ENCODE results near the gene PHGDH.
"Not testable (repeated sequence)": the region's sequence is repeated elsewhere in the genome, so short reads cannot be mapped to it uniquely, and the experiment has no call there.

The PHGDH gene

DNA sequence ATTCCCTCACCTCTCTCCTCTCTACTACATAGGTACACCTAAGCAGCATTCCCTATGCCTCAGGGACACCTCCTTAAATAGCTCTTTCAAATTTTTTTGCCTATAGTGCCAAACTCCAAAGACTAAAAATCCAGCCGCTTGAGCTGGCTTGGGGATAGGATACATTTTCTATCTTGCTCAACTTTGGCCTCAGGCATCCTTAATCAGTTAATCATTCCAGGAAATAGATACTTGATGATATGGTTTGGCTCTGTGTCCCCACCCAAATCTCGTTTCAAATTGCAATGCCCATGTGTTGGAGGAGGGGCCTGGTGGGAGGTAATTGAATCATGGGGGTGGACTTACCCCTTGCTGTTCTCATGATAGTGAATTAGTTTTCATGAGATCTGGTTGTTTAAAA, 11.4 kb upstream of the PHGDH start:
- no peak for DNase-seq (ENCODE audit: low read depth in 2 of 2)

DNA sequence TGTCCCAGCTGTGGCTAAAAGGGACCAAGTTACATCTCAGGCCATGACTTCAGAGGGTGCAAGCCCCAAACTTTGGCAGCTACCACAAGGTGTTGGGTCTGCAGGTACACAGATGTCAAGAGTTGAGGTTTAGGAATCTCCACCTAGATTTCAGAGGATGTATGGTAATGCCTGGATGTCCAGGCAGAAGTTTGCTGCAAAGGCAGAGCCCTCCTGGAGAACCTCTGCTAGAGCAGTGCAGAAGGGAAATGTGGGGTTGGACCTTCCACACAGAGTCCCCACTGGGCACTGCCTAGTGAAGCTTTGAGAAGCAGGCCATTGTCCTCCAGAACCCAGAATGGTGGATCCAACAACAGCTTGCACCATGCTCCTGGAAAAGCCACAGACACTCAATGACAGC, 10.1 kb upstream of the PHGDH start:
- DNase-seq (ENCODE audit: low read depth in 2 of 2): no peak

DNA sequence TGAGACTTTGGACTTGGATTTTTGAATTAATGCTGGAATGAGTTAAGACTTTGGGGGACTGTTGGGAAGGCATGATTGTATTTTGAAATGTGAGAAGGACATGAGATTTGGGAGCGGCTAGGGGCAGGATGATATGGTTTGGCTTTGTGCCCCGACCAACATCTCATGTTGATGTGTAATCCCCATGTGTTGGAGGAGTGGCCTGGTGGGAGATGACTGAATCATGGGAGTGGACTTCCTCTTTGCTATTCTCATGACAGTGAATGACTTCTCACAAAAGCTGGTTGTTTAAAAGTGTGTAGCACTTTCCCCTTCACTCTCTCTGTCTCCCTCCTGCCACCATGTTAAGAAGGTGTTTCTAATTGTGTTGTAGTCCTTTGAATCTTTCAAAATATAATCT, 9.3 kb upstream of the PHGDH start:
- no peak for DNase-seq (ENCODE audit: low read depth in 2 of 2)

DNA sequence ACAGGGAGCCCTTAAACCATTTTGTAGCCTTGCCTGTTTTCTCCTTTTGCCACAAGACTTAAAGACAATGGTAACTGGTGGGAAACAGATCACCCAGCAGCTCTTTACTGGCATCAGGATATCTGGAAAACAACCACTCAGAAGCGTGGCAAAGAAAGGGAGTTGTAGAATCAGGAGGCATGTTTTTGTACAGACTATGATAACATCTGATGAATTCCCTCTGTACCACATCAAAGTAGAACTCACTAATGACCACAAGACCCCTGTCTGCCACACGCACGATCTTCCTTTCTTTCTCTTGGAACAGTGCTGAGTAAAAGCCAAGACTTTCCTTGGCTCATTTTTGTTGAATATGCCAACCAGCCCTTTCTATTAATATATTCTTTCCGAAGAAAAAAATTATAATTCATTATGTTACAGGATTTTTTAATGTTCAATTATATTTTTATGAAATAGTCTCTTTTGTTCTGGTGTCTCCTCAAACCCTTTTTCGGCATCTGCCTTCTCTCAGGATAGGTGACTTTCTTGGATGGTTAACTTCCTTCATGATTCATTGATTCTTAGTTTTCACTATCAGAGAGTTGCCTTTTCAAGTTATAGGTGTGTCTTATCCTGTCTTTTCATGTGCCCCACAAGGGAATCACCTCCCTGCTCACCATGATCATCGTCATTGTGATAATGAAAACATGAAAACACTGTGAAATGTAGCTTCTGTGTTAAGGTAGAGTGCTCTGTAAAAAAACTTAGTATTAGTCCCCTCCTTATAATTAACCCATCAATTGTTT, 7.9 kb upstream of the PHGDH start:
- DNase-seq (ENCODE audit: low read depth in 2 of 2): no peak

DNA sequence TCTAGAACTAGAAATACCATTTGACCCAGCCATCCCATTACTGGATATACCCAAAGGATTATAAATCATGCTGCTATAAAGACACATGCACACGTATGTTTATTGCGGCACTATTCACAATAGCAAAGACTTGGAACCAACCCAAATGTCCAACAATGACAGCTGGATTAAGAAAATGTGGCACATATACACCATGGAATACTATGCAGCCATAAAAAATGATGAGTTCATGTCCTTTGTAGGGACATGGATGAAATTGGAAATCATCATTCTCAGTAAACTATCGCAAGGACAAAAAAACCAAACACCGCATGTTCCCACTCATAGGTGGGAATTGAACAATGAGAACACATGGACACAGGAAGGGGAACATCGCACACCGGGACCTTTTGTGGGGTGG, 5.1 kb upstream of the PHGDH start:
- not testable (repeated sequence) for DNase-seq (ENCODE audit: low read depth in 2 of 2)

DNA sequence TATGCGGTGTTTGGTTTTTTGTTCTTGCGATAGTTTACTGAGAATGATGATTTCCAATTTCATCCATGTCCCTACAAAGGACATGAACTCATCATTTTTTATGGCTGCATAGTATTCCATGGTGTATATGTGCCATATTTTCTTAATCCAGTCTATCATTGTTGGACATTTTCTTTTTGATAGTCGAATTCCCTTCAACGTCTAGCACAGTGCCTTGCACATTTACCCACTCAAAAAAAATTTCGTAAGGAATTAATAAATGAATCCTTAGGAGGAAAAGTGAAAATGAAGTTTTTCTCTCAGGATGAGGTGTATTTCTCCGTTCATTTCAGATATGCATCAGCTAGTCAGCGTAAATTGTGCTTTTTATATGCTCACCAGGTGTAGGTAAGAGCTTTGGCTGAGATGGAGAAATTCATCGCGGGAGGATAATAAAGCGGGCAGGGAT, 354 bp upstream of the PHGDH start:
- DNase-seq (ENCODE audit: low read depth in 2 of 2): not testable (repeated sequence)

DNA sequence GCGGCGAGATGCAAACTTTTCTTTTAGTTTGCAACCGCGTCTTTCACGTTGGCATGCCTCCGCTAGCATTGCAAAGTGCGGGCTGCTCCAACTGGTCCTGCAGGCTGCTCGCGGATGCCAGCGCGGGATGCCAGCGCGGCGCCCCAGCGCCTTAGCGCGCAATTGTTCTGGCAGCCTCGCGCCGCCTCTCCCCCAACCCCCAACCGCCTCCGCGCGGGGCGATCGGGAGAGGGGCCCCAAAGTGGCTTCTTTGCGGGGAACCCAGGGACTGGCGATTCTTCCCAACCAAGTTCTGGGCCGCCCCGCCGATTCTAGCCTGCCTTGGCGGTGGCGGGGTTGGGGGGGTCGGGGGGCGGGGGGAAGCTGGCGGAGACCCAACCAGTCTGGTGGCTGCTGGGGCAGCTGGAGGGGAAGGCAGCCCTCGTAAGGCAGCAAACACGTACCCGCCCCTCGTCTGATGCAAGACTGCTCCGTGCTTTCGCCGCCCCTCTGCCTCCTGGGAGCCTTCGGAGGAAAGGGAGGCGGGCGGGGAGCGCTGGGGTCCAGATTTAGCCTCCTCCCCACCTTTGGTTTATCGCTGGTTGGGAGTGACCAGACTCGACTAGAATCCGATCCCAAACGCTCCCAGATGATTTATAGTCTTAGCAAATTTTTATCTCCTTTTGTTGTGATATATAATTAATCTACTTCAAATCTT, 756 bp downstream of the PHGDH start:
- DNase-seq (ENCODE audit: low read depth in 2 of 2): peak; percentile 23 to 38

DNA sequence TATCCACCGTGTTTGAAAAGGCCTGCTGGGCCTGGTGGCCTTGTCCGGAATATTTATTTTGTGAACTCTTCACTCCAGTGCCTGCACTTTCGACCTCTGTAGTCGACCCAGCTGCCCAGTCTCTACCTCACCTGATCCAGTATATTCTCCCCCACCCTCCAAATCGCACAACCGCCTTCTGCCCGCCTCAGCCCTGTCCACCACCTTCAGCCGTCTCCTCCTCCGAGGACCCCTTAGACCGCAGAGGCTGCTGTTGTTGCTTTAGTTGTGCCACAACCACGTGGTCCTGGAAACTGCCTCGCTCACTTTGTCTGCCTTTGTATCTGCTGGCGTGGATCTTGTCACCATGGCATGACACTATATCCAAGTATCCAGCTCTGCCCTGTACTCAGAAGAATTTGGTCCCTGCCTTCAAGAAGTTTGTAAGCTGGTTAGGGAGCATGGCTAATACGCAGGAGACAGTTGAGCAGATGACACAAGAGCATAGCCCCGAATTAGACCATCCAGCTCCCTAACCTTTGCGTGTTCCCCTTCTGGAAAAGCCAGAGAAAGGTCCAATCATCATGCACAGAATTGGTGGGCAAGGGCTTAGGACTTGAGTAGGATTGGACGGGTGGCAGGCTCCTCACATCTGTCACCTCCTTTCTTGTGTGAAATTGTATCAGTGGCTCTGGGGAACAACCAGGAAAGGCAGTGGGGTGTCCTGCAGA, 1.5 kb downstream of the PHGDH start:
- no peak for DNase-seq (ENCODE audit: low read depth in 2 of 2)

DNA sequence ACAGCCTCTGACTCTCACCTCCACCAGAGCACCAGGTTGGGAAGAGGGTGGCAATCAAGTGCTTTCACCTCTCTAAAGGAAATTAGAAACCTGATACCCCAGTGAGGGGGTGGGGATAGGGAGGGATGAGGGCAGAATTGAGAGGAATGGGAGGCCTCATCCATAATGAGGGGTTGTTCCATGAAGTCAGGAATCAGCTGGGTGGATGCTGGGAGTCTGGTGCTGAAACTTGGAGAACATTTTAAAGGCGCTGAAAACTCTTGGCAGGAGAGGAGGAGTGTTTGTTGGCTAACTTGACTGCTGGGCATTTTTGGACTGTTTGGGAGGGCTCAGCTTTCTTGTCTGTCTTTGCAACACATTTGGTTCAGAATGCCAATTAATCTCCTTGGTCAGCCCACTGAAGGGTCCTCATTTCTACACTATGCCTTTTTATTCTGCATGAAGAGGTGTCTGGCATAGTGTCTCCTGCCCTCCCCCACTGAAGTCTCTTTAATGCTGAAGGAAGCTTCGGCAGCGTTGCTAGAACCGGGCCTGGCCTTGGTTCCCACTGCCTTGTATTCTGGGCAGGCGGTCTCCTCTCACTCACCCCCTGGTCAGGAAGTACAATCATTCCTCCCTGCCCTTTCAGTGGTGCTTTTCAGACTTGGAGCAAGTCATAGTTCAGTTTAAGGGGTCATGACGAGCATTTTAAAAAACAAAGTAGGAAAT, 2.2 kb downstream of the PHGDH start:
- DNase-seq (ENCODE audit: low read depth in 2 of 2): no peak

DNA sequence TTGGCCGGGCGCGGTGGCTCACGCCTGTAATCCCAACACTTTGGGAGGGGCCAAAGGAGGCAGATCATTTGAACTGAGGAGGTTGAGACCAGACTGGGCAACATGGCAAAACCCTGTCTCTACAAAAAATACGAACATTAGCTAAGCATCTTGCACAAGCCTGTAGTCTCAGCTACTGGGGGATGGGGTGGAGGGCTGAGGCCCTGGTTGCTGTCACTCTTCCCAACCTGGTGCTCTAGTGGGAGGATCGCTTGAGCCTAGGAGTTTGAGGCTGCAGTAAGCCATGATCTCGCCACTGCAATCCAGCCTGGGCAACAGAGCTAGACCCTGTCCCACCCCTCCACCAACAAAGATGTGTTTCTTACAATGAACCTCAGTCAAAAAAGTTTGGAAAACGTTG, 2.8 kb downstream of the PHGDH start:
- no peak for DNase-seq (ENCODE audit: low read depth in 2 of 2)

DNA sequence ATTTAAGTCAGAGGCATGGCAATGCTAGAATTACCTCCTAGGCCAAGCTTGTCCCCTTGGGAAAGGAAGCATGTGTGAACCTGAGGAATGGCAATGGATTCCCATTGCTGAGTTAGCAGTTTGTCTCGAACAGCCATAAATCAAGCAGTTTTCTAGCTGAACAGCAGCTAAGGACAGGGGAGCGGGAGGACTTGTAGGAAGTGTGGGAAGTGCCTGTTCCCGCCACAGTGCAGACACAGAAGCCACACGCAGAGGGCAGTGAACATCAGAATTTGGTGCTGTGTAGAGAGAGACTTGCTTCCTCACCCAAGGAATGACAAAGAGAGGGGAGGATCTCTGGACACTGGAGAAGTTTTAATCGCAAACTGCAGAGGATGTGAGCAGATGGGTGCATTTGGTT, 3.8 kb downstream of the PHGDH start:
- DNase-seq (ENCODE audit: low read depth in 2 of 2): no peak

DNA sequence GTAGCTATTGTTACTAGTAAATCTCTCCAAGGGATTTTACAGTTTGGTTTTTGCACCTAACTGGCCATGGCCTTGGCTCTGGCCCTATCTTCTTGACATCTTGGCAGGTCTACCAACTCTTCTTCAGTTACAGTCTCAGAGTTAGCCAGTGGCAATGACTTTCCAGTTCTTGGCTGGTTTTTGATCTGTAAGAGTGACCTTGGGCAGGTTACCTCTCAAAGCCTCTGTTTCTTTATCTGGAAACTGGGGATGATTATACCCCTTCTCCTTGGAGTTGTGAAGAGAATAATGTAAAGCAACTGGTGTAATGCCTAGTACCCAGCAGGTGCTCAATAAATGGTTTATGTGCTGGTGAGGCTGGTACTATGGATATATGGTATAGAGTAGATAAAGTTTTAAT, 6.7 kb downstream of the PHGDH start:
- DNase-seq (ENCODE audit: low read depth in 2 of 2): no peak

DNA sequence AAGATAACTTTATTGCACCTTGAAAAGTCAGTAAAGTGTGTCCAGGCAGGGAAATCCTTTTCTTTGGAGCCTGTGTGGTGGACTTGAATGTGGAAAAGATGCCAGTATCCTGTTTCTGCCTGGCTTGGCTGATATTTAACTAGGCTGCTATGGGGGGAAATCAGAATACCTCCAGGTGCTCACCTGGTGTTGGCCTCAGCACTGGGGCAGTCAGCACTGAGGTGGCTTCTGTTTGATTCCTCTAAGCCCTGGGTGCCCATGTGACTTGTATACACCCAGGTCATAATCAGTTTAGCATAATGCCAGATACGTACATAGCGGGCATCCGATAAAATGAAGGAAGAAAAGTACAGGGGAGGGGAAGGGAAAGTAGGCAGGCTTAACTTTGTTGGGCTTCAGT, 7.2 kb downstream of the PHGDH start:
- DNase-seq (ENCODE audit: low read depth in 2 of 2): no peak

DNA sequence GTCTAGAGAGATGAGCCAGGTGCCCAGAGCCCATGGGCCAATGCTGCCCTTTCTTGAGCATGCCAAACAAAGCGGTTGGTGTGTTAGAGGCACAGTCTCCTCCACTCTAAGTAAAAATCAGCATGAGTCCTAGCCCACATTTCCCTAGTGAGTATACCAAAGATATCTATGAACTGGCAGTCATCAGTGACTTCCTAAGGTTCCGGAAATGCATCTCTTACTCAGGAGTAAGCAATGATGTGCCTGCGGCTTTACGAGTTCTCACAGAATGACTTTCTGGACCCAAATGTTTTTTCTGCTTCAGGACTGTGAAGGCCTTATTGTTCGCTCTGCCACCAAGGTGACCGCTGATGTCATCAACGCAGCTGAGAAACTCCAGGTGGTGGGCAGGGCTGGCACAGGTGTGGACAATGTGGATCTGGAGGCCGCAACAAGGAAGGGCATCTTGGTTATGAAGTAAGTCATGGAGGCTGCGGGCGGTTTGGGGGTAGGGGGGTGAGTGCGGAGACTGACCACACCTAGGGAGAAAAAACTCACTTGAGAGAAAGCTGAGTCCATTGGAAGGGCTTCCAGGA, 9.2 kb downstream of the PHGDH start:
- DNase-seq (ENCODE audit: low read depth in 2 of 2): no peak

DNA sequence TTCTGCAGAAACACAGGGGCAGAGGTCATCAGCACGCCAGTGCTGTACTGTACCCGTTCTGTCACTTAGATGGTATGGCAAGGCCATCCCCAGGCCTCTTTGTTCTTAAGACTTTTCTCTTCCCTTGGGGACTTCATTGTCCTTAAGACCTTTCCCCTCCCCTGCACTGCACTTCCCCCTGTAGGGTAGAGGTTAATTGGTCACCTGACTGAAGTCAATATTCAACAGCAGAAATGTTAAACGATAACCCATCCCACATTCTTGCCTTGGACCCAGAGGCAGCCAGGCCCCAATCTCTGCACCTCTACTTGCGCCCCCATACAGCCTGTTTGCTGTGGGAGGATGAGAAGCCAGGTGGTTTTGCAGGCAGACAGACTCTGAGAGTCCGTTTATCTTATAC, 10.2 kb downstream of the PHGDH start:
- DNase-seq (ENCODE audit: low read depth in 2 of 2): no peak

DNA sequence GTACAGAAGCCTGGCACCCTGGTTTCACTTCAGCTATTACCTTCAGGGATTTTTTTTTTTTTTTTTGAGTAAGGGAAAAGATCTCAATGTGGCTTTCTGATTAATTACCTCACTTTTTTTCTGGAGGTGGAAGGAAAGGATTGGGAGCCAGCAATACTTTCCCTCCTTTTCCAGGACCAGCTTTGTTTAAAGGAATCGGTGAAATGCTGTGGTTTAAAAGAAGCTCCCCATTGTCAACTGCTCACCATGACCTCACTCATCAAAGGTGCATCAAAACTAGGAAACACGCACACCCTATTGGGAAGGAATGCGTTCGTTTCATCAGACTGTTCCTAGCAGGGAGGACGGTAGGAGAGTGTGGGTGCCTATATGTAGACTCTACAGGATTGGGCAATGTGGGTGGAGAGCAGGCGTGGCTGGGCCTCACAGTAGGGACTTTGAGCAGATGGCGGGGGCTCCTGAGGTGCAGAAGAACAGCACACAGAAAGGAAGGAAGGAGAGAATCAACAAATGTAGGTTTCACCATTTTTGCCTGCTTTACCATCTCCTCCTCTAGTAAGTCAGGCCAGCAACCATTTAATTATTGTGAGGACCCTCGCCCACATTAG, 13.0 kb downstream of the PHGDH start:
- DNase-seq (ENCODE audit: low read depth in 2 of 2): no peak

DNA sequence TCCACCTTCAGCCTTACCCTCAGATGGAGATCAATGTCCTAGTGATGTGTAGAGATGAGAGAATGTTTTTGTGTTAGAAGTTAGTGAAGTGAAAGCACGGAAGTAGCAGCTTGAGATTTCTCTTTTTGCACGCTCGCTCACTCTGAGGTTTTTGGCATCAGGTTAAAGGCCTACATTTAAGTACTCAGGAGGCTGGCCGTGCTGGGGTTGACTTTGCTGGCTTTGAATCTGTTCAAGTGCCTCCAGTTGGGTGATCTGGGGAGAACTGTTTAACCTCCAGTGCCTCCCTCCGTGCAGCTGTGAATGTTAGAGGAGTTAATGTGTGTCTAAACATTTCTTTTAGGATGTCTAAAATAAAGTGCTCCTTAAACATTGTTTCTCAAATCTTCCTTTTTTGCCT, 13.9 kb downstream of the PHGDH start:
- DNase-seq (ENCODE audit: low read depth in 2 of 2): no peak

DNA sequence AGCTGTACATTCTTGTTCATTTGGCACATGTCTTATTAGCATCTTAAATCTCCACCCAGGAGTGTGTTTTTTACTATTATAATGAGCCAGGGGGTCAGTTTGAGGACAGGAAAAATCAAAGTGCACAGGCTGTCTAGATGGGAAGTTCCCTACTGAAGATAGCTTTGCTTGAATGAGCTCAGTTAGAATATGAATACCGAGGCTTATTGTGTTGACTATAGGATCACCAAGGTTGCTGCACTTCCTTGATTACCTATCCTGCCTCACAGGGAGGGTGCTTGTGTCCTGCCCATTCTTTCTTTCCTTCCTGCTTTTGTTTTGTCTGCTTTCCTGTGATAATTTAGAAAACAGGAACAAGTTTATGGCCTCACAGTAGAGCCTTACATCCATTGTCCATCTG, 16.3 kb downstream of the PHGDH start:
- no peak for DNase-seq (ENCODE audit: low read depth in 2 of 2)

DNA sequence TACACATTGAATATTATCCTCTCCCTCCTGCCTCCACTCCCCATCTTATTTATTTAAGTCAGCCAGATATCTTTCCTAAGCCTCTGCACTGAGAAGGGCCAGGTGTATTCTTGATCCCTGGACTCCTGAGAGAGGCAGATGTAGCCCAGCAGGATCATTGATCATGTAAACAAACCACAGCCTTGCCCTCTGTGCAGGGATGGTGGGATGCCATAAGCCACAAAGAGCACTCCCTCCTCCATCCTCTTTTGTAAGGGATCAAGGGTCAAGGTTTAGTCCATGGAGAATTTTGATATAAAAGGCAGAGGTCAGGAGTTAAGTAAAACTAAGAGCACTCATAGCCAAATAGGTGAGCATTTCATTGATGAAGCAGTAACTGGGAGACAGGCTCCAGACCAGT, 17.3 kb downstream of the PHGDH start:
- no peak for DNase-seq (ENCODE audit: low read depth in 2 of 2)

DNA sequence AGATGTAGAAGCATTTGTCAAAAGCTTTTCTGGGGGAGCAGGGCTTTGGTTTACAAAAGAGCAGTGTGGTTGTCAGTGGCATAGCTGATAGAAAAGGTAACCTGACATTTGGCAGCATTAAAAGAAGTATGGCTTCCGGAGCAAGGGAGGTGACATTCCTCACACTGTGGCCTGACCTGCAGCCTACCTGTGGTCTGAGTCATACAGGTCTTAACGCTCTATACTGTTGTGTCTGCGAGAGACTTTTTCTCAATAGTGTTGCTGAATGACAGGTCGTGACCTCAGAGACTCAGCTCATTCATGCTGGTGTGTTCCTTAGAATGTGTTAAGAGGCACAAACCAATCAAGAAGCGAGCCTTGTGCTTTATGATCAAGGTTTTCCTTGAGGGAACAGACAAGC, 19.3 kb downstream of the PHGDH start:
- DNase-seq (ENCODE audit: low read depth in 2 of 2): no peak

DNA sequence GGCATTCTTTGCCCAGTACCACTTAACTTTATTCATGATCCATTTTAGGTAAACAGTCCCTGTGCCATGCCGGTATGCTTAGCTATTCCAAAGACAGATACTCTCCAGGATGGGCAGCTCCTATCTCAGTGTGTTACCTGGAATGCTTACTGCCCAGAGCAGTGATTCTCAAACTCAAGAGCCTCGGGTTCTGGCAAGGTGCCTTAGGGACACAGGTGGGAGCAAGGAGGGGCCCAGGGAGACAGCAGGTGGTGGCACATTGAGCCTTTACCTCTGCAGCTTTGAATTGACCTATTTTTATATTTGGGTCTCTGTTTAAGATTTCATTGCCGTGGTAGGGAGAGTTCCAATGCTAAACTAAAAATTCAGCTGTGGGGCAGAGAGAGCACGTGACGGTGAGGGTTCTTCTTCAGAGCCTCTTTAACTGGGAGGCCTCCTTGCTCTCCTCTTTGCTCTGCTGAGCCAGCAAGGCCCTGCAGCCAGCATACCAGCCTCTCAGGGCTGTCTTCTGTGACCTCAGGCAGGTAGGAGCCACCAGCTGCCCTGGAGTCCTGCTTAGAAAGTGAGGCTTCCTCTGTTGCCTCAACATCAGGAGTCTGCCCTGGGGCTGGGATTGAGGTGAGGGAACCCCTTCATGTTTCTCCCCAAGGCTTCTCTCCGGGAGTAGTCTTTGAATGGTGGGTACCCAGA, 20.2 kb downstream of the PHGDH start:
- no peak for DNase-seq (ENCODE audit: low read depth in 2 of 2)
